Left cardiac atrium (tissue), 4 donors: Measurements from ENCODE around the gene PIGQ. TPM values are rescaled to one million over a fixed set of nuclear protein-coding genes. Genes with fewer than 3 reads are reported as not detected.

Experiments used
- ATAC-seq, 2 donors: fragments of 200-7000 bp; cut with Tn5 transposase; one replicate each; pipeline ENCODE4 v1.9.1; 2020; ENCODE audit warnings: mild to moderate bottlenecking in 2 of 2, moderate library complexity in 2 of 2
- DNase-seq: peaks from one replicate; pipeline ENCODE4 v3.0.0-alpha.2; 2020
- intact Hi-C, 2 donors: fragments of 100-400 bp; cut with DNase I; formaldehyde crosslinking; loops; one replicate each; pipeline versions ENCODE4 v1.14.1 to v1.15.1; 2022 to 2023
- total RNA-seq, 2 donors: library from RNA; stranded (reverse); fragmentation: NEBNext Ultra II Directional; extraction: Animal tissue kit (Norgen Biotek cat#: 25700); gene quantifications; one replicate each; pipeline ENCODE4 v1.2.1, GENCODE V29; 2021
- donor health status: DM: no; HTN: yes; CAD: no.
- donor health status: DM: no; HTN: yes; CAD: no; lungs with severe emphysema.
- donor health status: DM: yes; HTN: yes; CAD: no.
- donor health status: Dilated cardiomyopathy.

Gene PIGQ
- total RNA-seq, 2 donors from 2014 or later: 19.1 to 21.3 TPM

DNA sequence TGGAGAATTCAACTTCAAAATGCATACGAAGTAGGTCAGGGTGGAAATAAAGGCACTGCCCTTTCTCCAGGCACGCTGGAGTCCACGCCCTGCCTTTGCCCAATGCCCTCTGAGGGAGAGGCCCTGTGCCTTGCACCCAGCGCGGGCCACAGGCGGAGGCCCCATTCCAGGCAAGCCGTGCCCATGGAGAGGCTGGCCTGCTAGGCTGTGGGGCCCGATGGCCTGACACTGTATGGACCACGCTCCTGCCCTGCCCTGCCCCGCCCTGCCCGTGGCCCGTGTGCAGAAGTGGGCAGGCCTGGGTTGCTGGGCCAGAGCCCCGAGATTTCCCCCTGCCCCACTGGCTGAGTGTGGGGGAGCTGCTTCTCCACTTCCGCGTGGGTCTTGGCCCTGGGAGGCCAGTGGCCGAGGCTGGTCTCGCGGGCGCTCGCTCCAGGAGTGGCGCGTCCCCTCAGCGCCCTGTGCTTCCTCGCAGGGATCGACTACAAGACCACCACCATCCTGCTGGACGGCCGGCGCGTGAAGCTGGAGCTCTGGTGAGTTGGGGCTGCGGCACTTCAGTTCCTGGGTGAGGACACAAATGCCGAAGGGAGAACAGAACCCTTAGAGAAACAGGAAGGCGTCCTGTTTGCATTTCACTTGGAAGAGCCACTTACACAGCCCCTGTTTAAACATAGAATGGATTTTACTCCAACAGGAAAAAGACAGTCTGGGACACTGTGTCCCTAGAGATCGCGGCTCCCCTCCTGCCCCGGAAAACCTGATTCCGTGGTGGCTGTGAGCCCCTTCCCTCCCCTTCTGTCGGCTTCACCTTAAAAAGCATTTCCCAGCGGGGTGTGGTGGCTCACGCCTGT is 47.2 kb downstream of the PIGQ start:
- DNase-seq (no peak), ATAC-seq (no peak)
- intact Hi-C loops: no loop called here

DNA sequence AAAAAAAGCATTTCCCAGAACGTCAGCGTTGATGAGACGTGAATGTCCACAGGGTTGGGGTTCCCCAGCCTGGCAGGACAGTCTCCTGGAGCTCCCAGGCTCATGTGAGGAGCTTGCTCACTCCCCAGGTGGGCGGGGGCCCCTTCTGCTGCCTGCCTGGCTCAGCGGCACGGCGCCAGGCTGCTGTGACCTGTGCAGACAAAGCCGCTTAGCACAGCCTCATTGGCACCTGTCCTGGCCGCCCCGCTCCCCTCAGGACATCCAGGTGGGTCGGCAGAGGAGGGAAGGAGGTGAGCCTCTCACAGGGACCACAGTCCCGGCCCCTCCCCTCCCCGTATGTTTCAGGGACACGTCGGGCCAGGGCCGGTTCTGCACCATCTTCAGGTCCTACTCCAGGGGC is 48.1 kb downstream of the PIGQ start:
- intact Hi-C loops: no loop called here
- ATAC-seq (no peak), DNase-seq (no peak)

DNA sequence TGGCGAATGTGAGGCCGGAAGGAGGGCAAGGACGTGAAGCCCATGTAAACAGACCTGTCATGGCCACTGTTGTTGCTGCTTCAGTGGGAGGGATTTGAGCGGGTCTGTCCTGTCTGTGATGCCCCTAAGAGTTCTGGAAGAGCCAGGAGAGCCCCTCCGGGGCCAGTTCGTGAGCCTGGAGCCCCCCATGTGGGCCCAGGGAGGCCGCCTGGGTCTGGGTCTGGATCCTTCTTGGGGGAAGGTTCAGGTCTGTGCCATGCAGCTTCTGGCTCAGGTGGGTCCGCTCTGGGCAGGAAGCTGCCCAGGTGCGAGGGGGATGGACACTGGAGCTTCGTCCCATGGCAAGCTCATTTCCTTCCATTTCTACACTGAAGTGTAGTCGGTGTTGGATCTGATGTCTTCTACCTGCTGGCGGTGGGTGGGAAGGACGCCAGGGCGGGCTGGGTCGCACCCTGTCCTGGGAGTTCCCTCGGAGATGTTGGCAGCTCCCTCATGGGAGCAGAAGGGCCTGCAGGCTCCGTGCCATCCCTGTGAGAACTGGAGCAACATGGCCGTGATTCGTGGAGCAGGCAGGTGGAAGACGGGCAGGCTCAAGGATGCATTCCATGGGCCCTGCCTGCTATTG is 49.8 kb downstream of the PIGQ start:
- DNase-seq (no peak), ATAC-seq (no peak)
- intact Hi-C loops: no loop called here

DNA sequence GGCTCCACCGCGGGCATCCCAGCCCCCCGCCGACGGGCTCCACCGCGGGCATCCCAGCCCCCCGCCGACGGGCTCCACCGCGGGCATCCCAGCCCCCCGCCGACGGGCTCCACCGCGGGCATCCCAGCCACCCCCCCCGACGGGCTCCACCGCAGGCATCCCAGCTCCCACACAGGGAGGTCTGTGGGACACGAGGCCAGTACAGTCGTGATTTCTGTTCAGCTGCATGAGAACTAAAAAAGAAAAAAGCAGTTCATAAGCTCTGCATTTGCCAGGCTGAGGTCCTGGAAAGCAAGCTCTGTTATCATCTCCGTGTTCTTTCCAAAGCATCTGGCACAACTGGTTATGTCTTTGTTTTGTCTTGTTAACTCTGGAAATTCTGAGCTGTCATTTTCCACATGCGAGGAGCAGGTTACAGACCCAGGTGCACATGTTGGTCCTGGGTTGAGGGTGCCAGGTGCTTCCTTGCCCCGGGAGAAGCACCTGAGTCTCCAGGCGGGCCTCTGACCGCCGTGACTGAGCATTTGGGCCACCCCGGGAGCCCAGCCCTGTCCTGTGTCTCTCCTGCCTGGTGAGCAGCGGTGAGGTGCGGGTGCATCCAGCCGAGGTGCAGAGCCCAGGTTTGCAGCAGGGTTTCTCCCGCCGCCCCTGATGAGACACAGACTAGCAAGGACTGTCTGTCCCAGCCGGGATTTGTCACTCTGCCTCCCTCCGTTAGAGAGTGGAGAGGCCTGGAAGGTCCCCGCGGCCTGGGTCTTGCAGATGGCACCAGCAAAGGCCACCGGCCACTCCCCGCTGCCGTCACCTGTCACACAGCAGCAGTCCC is 51.1 kb downstream of the PIGQ start:
- DNase-seq (no peak), ATAC-seq (no peak)
- intact Hi-C loops: no loop called here

DNA sequence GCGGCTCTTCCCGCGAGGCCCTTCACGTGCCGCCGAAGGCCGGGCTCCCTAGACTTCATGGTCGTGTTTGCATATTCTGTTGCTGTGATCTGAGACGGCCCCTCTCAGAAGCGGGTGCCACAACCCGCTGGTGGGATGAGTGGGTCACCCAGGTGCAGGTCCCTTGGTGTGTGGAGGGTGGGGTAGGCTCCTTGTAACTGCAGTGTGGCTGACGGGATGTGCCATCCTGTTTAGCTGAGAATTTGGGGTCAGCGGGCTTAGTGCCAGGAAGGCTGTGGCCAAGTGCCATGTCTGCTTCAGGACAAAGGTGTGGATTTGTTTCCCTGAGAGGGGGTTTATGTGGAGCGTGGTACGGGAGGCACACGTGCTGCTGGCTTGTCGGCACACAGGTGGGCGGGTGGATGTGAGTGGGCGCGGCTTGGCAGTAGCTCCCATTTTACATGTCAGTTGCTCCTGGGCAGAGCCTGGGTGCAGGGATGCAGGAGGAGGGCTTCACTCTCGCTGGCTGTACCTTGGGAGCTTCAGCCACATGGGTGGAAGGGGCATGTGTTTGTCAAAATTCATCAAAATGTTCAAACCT is 51.8 kb downstream of the PIGQ start:
- intact Hi-C loops: no loop called here
- DNase-seq (no peak), ATAC-seq (peak in 1 of 2 donors; percentile 25)

DNA sequence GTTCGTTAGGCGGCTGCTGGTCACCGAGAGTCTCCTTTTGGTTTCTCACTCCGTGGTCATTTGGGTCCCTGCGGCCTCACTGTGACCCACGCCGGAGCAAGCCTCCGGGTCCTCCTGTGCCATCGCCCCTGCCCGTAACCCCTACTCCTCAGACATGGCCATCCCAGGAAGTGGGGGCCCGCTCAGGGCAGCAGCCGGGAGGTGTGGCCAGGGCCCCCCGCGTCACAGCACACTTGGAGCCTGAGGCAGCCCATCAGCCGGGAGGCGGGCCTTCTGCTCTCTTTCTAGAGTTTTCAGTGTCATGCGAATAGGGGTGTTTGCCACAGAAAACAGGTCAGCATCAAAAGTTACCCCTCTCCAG is 53.1 kb downstream of the PIGQ start:
- intact Hi-C loops: no loop called here
- ATAC-seq (no peak), DNase-seq (no peak)

DNA sequence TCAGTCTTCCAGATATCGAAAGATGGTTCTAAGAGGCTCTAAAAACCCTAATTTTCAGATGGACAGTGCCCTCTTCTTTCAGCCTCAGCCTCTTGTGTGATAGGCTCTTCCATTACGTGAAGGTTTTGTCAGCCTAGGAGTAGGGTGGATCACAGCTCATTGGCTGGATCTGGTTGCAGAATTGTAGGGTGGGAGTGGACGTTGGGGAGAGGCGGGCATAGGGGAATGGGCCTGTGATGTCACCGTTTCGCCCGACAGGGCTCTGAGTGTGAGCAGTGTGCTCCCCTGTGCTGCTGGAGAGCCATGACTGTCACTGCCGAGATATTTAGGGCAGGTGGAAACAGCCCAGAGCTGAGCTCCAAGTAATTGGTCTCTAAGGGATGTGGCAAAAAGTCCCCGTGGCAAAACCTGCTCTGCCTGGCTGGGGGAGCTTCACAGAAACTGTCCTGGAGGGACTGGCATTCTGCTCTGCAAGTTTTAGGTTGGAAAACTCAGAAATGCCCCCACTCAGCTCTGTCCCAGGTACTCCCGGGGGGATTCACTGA is 54.8 kb downstream of the PIGQ start:
- no peak for DNase-seq
- intact Hi-C loops: no loop called here
- no peak for ATAC-seq

DNA sequence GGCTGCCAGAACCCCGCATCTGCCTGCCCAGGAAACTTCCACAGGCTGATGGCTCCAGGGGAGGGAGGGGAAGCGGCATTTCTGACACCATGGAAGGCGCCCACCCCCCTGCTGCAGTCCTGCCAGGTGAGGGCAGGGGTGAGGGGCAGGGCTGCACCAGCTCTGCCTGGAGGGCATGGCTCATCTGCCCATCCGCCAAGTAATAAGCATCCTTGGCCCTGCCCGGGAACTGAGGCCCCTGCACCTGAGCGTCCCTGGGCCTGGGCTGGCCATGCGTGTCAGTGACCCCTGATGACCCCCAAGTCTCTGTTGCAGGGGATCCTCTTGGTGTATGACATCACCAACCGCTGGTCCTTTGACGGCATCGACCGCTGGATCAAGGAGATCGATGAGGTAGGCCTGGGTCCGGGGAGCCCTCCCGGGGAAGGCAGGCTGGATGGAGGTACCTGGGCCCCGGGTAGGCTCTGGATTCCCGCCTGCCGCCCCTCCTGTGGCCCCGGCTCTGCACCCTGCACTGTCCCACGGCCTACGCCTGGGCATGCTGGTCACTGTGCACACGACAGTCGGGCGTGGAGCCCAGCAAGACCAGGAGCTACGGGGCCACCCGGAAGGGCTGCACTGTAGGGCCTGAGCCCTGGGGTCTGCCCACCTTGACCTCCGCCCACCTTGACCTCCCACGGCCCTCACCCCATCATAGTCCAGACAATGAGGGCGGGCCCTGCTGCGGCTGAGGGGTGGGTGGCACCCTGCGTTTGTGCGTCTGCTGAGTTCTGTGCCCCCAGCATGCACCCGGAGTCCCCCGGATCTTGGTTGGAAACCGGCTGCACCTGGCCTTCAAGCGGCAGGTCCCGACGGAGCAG is 55.6 kb downstream of the PIGQ start:
- intact Hi-C loops: no loop called here
- ATAC-seq (no peak), DNase-seq (no peak)

DNA sequence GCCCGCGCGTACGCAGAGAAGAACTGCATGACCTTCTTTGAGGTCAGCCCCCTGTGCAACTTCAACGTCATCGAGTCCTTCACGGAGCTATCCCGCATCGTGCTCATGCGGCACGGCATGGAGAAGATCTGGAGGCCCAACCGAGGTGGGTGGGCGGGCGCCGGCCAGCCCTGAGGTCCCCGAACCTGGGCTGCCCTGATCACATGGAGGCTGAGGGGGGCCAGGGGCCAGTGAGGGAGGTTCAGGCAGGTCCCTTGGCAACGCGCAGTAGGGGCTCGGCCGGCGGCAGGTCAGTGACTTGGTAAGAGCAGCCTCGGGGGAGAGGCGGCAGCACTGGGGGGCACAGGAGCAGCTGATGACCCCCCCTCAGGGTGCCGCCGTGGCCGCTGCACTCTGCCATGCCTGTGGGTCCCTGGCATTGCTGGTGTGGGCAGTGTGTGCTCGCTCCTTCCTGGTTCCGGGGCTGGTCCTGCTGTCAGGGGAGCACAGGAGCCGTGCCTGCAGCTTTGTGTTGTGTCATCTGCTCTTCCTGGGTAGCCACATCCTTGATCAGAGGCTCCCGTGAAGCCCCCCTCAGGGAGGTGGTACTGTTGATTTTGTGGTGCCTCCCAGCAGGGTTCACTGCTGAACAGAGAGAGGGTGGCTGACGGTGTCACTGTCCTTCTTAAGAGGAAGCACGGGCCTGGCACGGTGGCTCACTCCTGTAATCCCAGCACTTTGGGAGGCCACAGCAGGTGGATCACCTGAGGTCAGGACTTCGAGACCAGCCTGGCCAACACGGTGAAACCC is 56.4 kb downstream of the PIGQ start:
- ATAC-seq (no peak), DNase-seq (no peak)
- intact Hi-C loops: no loop called here

DNA sequence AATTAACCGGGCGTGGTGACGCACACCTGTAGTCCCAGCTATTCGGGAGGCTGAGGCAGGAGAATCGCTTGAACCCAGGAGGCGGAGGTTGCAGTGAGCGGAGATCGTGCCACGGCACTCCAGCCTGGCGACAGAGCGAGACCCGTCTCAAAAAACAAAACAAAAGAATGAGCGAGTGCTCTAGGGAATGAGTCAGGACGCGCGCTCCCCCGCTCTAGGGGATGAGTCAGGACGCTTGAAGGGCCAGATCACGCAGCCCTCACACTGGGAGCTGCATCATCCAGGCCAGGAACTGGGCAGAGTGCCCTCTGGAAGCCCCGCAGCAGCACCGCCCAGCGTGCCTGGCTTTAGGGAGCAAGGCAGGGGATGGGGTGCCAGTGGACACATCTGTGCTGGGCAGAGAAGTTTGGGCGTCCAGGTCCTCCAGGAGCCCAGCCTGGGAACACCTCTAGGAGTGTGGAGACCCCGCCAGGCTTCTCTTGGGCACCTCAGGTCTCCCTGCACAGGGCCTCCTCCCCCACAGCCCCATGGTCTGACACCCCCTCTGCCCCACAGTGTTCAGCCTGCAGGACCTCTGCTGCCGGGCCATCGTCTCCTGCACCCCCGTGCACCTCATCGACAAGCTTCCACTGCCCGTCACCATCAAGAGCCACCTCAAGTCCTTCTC is 57.2 kb downstream of the PIGQ start:
- intact Hi-C loops: no loop called here
- ATAC-seq: peak; percentile 23 to 81

DNA sequence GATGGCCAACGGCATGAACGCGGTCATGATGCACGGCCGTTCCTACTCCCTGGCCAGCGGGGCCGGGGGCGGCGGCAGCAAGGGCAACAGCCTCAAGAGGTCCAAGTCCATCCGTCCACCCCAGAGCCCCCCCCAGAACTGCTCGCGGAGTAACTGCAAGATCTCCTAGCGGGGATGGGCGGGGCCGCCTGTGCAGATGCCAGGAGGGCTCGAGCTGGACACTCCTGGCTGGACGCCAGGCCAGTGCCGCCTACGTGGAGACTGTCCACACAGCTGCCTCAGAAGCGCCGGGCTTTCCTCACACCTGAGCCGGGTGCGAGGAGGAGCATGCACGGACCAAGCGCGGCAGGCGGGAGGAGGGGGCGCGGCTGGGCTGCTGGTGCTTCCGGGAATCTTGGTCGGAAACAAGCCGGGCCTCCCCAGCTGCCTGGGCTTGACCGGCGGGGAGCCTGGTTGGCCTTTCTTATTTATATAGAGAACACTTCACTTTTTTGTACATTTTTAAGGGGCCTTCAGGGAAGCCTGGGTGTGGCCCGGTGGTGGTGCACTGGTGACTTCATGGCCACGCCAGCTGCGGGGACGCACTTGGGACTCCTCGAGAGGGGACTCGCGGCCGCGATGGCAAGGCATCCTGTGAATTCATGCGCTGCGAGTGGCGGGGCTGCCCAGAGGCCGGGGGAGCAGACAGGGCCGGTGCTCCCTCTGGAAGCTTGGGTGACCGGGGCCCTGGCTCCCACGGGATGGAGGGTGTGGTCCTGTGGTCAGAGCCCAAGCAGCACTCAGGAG is 57.9 kb downstream of the PIGQ start:
- ATAC-seq: peak; percentile 9 to 63
- intact Hi-C loops: no loop called here
- peak; percentile 57 for DNase-seq

More for the DNA sequence above, 57.2 kb downstream of the PIGQ start:
- DNase-seq: peak; percentile 60

DNA sequence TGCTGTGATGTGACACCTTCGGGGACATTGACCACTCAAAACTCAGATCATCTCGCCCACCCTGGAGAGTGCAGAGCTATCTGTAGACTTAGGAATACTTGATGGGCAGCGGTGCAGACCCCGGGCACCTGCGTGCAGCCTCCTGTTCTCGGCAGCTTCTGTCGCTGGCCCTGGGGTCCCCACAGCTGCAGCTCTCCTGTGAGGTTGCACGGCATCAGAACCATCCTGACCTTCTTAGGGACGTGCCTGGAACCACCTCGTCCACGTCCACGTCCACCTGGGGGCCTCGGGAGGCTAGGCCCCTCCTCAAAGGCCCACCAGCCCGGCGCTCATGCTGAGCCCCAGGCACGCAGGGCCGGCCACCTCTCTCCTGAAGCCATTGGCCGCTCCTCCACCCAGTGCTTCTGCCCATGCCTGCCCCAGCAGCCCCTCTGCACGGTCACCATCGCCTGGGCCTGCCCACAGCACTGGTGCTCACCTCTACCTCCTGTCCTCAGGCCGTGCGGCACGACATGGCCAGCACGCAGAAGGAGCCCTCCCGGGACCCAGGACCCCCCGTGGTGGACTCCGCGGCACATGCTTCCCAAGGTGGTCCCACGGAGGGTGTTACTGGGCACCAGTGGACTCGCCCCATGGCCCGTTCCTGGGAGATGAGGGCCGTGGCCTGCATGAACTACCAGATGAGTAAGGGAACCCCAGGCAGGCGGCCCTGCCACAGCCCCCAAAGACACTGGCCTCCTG is 58.7 kb downstream of the PIGQ start:
- intact Hi-C loops: no loop called here
- DNase-seq (no peak), ATAC-seq (no peak)

DNA sequence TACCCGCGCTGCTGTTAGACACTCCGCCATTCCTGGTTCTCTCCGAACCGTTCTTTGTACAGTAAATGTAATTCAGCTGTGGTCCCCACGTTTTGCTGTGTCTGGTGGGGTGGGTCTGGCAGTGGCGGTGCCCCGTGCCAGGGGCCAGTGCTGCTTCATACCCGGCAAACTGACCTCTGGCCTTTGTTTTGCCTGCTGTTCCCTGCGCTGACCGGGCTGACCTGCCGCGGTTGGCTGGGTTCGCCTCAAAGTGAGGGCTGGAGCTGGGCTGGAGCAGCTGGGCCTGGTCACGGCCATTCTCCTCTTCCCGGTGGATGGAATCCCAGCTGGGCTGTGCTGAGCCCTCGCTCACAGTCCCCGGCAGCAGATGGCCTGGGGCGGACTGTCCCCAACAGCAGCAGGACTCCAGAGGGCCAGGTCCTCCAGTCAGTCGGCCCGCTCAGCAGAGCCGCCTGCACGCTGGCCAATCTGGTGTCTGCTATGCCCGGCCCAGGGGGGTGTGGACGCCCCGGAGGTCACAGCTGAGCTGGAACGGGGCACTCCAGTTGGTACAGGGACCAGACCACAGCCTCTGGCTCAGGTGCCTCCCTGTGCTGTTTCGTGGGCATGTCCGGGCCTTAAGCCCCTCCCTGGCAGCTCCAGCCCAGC is 59.5 kb downstream of the PIGQ start:
- ATAC-seq: peak in 1 of 2 donors; percentile 10
- DNase-seq: peak; percentile 42
- intact Hi-C loops: no loop called here

DNA sequence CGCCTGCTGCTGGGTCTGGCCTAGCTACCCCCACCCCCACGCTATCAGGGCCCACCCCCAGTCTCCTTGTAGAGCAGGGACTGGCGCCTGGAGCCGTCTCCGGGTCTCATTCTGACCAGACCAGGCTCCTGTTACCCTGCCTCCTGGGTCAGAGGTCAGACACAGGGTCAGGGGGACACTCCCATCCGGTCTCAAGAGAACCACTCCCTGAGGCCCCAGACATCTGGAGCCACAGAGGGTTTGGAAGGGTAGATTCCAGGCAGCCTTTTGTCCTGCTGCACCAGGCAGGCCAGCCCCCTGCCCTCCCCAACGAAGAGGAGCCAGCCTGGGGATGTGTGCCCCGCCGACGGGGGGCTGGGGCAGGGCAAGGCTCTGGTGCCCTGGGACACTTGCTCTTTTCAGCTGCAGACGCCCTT is 60.1 kb downstream of the PIGQ start:
- intact Hi-C loops: no loop called here
- ATAC-seq (no peak), DNase-seq (peak; percentile 62)

DNA sequence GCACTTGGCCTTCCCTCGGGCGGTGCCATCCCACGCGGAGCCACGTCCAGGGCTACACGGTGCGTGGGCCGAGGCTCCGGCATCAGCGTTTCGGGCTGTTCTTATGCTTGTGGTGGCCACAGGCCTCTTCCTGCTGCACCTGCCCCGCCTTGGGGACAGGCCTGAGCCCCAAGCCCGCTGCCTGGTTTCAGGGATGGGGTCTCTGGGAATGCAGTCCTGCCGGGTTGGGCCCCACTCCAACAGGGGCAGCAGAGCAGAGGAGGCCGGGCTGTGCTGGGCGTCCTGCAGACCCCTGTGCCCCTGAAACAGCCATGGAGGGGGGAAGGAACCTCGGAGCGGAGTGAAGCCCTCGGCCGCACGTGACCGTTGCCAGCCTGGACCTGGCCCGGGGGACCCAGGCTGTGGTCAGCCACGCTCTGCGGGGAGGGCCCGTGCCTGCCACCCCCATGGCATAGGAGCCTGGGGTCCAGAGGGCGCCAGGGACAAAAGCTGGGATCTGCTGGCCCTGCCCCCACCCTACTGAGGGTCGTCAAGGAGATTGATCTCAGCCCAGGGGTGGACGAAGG is 60.6 kb downstream of the PIGQ start:
- no peak for ATAC-seq
- intact Hi-C loops: no loop called here
- peak; percentile 31 for DNase-seq
